GM23338 (cell line): ENCODE results near the gene KAT6B. TPM values are rescaled to one million over a fixed set of nuclear protein-coding genes. Genes with fewer than 3 reads are reported as not detected.

Experiments used
- CREB1 ChIP-seq: fragments of 250-450 bp; sonication (Bioruptor Pico); IDR thresholded peaks from 2 replicates; pipeline ENCODE4 v1.5.0; 2020; ENCODE audit warnings: low read depth, mild to moderate bottlenecking, moderate library complexity
- ETS1 ChIP-seq: IDR thresholded peaks from 2 replicates; pipeline ENCODE4 v1.6.1; 2016; ENCODE audit warnings: antibody characterized with exemption
- EZH2 ChIP-seq: fragments of 200-600 bp; sonication (generic); IDR thresholded peaks from one replicate; pipeline ENCODE4 v1.8.0; 2017; ENCODE audit warnings: antibody characterized with exemption, mild to moderate bottlenecking, low read depth; ENCODE audit not compliant: unreplicated experiment
- EZH2phosphoT487 ChIP-seq: fragments of 200-600 bp; sonication (generic); IDR thresholded peaks from one replicate; pipeline ENCODE4 v1.8.1; 2018; ENCODE audit warnings: antibody characterized with exemption; ENCODE audit not compliant: unreplicated experiment
- JUNB ChIP-seq: IDR thresholded peaks from one replicate; pipeline ENCODE4 v1.6.1; 2016; ENCODE audit warnings: antibody characterized with exemption; ENCODE audit not compliant: unreplicated experiment
- NANOG ChIP-seq: IDR thresholded peaks from 2 replicates; pipeline ENCODE4 v1.6.1; 2016; ENCODE audit warnings: antibody characterized with exemption, borderline replicate concordance
- POLR2AphosphoS5 ChIP-seq: IDR thresholded peaks from 2 replicates; pipeline ENCODE4 v1.6.1; 2016; ENCODE audit warnings: antibody characterized with exemption, low read depth
- REST ChIP-seq: IDR thresholded peaks from one replicate; pipeline ENCODE4 v1.6.1; 2018; ENCODE audit warnings: antibody characterized with exemption; ENCODE audit not compliant: unreplicated experiment
- STAT1 ChIP-seq: IDR thresholded peaks from one replicate; pipeline ENCODE4 v1.6.1; 2016; ENCODE audit warnings: antibody characterized with exemption; ENCODE audit not compliant: unreplicated experiment
- ZNF114 ChIP-seq: fragments of 250-450 bp; sonication (Bioruptor Pico); IDR thresholded peaks from 2 replicates; pipeline ENCODE4 v1.5.0; 2020; ENCODE audit warnings: mild to moderate bottlenecking, moderate library complexity
- ZNF331 ChIP-seq: fragments of 250-450 bp; sonication (Bioruptor Pico); IDR thresholded peaks from 2 replicates; pipeline ENCODE4 v1.5.0; 2020; ENCODE audit warnings: low read depth, mild to moderate bottlenecking, moderate library complexity
- ZNF462 ChIP-seq: fragments of 250-450 bp; sonication (Bioruptor Pico); IDR thresholded peaks from 2 replicates; pipeline ENCODE4 v1.5.0; 2020; ENCODE audit warnings: mild to moderate bottlenecking, moderate library complexity
- polyA plus RNA-seq: library from polyadenylated mRNA; unstranded; fragments of >200 nt; fragmentation: Nextera tagmentation; extraction: Ambion mirVana; gene quantifications from 2 replicates; pipeline ENCODE4 v1.2.1, GENCODE V29; 2016
- total RNA-seq: library from RNA; depleted of rRNA; stranded (reverse); fragments of >200 nt; shearing (Covaris generic); gene quantifications from 2 replicates; pipeline ENCODE4 v1.2.3, GENCODE V29; 2014

Gene KAT6B
- total and polyA plus RNA-seq, 2 experiments from 2014 or later, result 21.3 to 31.4 TPM

GRCh38 chr10:74995806-74996205 lies 169.4 kb downstream of the KAT6B start (continued):
- TF ChIP-seq ZNF462 (CRISPR knock-in tag) (no peak), JUNB (no peak), STAT1 (no peak), POLR2AphosphoS5 (no peak), ZNF114 (no peak), CREB1 (CRISPR knock-in tag) (no peak), NANOG (no peak), ZNF331 (CRISPR knock-in tag) (no peak), ETS1 (no peak), REST (no peak), EZH2phosphoT487 (no peak), EZH2 (no peak)
